Measurements from ENCODE around the gene CIC.
"Not testable (repeated sequence)": the region's sequence is repeated elsewhere in the genome, so short reads cannot be mapped to it uniquely, and the experiment has no call there.

Gene CIC

DNA sequence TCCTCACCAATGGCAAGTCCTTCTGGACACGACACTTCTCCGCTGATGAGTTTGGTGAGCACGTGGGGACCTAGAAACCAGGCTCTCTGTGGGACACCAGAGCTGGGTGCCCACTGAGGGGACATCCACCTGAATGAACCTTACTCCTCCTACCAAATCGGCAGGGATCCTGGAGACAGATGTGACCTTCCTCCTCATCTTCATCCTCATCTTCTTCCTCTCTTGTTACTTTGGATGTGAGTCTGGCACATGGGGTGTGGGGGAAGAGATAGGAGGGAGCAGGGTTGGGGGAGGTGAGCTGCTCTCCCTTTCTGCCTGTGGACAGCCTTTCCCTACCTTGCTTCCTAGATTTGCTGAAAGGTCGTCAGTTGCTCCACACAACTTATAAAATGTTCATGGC is 46.0 kb downstream of the CIC start:
- no peak for DNase-seq

DNA sequence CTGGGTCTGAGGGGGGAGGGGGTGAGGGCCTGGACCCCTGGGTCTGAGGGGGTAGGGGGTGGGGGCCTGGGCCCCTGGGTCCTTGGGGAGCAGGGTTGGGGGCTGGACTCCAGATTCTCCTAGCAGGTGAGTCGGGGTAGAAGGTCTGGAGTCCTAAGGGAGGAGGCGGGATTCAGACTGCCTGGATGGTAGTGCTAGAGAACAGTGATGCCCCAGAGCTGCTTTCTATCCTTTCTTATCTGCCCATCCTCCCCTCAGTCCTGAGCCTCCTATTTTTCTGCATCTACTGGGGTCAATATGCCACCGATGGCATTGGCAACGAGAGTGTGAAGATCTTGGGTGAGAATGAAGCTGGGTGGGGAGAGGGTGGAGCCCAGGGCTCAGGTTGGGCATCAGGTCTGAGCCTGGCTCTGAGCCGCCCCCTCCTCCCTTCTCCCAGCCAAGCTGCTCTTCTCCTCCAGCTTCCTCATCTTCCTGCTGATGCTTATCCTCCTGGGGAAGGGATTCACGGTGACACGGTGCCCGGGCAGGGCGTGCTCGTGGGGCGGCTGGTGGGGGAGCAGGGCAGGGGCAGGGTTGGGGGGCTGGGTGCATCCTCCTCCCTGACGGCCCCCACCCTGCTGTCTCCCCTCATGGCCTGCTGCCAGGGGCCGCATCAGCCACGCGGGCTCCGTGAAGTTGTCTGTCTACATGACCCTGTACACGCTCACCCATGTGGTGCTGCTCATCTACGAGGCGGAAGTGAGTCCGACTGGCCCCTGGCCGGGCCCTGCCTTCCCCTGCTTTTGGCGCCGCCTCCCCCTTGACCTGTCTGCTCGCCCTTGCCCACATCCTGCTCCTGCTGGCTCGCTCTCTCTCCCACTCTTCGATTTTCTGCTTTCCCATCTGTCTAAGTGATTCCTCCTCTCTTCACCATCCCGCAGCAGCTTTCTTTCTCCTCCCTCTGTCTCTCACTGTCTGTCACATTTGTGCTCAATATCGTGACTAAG is 47.5 kb downstream of the CIC start:
- no peak for DNase-seq

DNA sequence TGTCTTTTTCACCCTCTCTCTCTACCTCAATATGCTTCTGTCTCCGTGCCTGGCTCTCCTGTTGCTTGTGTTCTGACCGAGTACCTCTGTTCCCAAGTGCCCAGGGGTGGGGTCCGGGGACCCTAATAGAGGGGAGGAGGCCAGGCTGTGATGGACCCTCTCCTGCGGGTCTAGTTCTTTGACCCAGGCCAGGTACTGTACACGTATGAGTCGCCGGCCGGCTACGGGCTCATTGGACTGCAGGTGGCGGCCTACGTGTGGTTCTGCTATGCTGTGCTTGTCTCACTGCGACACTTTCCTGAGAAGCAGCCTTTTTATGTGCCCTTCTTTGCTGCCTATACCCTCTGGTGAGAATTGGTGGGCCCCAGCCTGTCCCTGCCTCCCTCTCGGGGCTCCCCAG is 48.5 kb downstream of the CIC start:
- DNase-seq = no peak

DNA sequence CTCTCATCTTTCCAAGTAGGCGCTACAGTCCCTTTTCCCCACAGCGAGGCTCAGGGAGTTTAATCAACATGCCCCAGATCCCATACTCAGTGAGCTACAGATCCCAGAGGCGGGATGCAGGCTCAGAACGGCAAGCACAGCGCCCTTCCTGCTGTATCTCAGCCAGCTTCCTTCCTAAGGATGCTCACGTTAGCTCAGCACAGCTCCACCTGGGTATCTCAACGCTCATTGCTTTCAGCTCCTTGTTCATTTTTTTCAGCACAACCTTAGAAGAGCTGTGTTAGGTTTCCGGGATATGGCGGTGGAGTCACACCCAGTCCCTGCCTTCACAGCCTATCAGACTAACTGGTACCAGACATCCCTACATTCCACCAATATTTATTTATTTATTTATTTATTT is 53.3 kb downstream of the CIC start:
- no peak for DNase-seq

DNA sequence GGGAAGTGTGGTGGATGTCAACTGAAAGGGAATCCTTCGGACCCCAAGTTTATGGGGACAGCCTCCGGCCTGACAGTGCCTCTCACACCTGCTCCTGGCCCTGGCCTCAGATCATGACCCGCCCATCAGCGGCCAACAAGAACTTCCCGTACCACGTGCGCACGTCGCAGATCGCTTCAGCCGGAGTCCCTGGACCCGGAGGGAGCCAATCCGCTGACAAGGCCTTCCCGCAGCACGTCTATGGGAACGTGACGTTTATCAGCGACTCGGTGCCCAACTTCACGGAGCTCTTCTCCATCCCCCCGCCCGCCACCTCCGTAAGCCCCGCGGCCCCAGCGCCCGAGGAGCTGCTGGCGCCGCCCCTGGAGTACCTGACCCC is 54.4 kb downstream of the CIC start:
- no peak for DNase-seq

DNA sequence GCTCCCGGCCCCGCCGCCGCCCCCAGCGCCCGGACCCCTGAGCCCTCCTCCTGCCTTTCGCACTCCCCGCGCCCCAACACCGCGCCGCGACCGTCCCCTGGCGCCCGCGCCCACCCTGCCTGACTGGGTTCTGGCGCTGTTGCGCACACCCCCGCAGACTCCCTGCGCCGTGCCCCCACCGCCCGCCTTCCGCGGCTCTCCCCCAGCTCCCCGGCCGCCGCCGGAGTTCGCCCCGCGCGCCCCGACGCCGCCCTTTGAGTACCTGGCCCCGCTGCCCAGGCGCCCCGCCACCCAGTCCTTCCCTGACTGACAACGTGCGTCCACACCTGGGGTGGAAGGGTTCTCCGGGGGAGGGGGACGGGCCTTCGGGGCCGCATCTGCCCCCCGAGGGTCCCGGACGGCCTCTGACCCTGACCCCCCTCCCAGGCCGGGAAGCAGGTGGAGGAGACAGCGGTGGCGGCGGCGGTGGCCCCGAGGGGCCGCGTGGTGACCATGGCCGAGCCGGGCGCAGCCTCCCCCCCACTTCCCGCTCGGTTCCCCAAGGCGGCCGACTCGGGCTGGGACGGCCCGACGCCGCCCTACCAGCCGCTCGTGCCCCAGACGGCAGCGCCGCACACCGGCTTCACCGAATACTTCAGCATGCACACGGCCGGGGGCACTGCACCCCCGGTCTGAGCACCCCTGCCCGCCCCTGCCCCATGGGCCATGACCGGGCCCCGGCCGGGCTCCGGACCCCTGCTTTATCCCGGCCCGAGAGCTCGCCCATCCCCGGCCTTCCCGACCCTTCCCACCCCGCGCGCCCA is 55.0 kb downstream of the CIC start:
- DNase-seq = no peak

DNA sequence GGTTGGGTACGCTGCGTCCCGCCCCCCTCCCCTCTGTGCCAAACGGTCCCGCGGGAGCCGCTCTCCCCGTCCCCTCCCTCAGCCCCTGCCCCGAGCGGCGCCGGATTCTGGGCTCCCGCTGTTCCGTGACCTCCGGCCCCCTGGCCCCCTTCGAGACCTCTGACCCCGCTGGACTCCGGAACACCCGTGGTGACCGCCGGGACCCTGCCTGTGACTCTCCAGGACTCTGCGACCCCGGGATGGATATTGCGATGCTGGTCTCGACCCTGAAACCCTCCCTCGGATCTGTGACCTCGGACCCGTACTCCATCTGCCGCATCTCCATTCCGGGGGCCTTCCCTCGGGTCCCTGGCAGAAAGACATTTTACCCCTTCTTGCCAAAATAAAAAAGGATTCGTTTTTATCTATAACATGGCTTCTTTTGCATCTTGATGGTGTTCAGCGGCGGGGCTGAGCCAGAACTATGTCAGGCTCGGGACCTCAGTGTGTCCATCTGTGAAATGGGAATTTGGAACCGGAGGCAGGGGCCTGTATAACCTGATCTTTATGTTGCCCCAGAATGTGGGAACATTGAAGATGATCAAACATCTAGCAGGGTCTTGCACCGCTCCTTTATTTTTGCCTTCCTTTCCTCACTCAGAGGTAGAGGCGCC is 55.7 kb downstream of the CIC start:
- DNase-seq = no peak

DNA sequence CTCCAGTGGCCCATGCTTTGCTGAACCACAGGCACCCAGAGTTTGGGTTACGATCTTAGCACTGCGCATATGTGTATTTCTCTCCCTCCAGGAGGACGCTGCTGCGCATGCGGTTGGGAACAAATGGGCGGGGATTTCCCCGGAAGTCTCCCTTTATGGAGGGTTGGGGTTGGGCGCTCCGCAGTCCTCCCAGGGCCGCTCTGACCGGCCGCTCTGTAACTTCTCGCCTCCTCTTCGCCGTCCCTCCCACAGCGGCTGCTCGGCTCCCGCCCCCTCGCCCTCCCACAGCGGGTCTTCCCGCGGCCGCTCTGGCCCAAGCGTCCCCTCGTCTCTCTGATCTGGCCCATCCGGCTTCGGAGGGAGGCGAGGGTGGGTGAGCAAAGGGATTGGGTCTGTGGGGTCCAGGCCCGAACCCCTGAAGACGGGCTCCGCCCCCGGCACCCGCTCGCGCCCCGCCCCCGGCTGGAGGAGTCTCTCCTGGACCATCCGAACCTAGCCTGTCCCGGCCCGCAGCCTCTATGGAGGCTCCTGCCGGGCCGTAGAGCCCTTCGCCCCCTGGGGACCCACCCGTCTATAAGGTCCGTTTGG is 56.4 kb downstream of the CIC start, which contains the start of gene MEGF8:
MEGF8 (plus strand) TSS at position 328 of the 588 bp plus-strand sequence. CDS start 609 bp downstream, outside the sequence.
- peak; percentile 96 for DNase-seq

DNA sequence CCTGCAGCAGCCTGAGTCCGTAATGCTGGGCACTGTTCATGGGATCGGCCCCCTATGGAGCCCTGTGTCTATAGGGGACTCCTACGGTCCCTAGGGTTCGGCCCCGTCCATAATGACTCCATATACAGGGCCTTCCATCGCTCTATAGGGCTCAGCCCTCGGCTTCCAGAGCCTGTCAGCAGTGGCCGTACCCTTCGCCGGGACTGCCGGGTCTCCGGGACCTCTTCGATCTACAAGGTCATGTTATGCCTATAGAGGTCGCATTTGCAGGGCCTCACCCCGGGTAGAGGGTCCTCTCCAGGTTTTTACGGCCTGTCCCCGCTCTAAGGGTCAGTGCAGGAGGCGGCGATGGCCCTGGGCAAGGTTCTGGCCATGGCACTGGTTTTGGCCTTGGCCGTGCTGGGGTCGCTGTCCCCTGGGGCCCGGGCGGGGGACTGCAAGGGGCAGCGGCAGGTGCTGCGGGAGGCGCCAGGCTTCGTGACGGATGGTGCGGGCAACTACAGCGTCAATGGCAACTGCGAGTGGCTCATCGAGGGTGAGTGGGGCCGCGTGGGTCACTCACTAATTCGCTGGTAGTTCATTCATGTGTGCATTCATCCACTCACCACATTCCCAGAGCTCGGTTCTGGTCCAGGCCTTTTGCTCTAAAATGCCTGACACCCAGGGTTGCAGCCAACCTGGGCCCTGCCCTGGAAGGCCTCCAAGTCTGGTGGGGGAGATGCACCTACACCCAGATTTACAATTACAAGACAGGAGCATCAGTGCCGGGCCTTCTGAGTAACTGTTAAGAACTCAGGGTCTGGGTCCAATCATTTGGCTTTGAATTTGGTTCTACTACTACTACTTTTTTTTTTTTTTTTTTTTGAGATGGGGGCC is 57.1 kb downstream of the CIC start:
- no peak for DNase-seq

DNA sequence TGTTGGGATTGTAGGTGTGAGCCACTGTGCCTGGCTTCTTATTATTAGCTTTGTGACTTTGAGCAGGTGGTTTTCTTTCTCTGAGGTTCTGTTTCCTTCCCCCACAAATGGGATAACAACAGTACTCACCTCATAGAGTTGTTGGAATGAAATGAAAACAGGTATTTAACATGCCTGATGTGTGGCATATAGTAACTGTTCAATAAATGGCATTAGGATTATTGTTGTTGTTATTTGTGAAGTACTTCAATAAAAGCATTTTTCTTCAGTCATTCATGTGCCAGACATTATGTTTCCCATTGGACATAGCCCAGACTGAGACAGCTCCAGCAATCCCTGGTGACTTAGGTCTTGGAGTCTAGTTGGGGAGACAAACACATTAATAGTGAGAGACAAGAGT is 57.9 kb downstream of the CIC start:
- DNase-seq = no peak

DNA sequence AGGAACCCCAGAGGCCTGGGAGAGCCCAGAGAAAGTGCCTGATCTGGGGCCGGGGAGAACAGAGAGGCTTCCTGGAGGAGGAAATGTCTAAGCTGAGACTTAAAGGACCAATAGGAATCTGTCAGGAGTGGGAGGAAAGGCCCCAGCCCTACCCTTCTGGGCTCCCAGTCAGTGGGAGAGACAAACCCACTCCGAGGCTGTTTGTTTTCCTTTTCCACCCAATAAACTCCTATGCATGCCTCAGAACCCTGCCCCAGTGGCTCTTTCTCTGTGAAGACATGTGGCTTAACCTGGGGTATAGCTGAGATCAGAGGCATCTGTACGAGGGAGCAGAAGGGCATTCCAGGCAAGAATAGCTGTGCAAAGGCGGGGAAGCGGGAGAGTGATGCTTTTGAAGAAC is 58.3 kb downstream of the CIC start:
- DNase-seq = no peak

DNA sequence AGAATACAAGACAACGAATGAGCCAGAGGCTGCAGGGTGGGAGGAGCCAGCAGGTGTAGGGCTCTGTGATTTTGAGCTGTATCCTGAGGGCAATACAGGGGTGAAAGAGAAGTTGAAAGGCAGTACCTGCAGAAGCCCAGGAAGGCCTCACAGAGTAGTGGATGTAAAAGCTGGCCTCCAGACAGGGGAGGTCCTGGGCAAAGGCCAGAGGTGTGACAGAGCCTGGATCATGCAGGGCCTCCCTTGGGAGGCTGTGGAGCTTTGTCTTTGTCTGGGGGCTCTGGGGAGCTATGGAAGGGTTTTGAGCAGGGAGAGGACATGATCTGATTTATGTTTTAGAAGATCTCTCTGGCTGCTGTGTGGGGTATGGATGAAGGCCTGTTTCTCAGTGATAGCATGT is 59.1 kb downstream of the CIC start:
- DNase-seq = no peak

DNA sequence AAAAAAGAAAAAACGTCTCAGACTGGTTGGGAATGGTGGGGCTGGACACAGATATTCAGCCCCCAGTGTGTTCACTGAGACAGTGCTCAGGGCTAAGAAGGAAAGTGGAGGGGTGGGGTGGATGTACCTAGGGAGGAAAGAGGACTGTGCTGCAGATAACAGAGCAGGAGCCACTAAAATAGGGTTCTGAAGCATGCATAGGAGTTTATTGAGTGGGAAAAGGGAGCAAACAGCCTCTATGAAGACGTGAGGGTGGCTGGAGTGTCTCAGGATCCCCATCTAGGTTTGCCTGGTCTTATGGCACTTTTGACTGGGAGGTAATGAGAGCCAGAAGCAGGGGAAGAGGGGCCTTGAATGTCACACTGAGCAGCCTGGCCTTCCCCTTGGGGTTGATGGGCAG is 59.8 kb downstream of the CIC start:
- DNase-seq = no peak

DNA sequence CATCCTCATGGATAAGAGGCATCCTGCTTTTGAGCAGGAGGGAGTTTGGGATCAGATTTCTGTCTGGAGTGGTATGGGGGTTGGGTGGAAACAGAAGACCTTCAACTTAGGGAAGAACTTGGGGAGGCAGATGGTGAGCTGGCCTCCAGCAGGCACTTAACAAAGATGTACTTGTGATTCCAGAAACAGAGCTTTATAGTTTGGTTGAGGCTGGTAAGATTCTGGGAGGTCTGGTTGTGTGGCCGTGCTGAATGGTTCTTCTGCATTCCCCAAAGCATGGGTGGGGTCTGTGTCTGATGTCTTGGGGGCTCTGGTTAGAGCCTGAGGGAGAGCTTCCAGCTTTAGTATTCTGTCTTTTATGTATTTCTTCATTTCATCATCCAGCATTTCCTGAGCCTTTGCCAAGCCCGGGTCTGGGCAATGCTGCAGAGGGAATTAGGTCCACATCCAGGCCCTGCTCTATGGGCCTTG is 61.2 kb downstream of the CIC start:
- DNase-seq = no peak

DNA sequence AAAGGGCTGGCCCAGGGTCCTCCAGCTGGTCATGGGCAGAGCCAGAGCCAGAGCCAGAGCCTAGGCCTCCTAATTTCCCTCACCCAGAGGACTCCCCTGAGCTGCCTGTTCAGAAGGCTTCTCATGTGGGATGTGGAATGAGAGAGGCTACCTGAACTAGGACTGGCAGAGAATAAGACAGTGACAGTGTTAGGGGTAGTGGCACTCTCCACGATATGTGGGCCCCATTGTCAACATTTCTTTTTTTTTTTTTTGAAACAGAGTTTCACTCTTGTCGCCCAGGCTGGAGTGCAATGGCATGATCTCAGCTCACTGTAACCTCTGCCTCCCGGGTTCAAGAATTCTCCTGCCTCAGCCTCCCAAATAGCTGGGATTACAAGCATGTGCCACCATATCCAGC is 62.3 kb downstream of the CIC start:
- DNase-seq = not testable (repeated sequence)

DNA sequence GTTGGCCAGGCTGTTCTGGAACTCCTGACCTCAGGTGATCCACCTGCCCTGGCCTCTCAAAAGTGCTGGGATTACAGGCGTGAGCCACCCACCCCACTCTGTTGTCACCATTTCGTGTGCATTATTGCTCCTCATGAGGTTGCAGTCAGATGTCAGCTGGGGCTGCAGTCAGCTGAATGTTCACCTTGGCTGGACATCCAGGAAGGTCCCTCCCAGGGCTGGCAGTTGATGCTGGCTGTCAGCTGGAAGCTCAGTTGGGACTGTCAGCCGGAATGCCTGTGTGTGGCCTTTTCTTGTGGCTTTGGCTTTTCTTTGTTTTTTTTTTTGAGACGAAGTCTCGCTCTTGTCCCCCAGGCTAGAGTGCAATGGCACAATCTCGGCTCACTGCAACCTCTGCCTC is 63.0 kb downstream of the CIC start:
- no peak for DNase-seq

DNA sequence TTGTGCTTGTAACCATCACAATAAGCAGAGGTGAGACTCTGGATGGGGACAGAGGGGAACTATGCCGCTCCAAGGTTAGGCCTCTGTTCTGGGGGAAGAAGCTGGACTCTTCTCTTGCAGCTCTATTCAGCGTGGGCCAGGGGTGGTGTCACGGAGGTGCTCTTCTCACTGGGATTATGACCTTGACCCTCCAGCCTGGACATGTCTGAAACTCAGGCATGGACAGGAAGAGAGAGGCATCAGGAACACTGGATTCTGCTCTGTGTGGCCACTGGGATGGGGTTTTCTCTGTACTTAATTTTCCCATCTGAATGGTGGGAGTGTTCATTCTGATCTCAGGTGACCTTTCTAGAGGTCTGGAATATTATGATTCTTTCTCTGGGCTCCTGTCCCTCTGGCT is 64.0 kb downstream of the CIC start:
- DNase-seq = no peak

DNA sequence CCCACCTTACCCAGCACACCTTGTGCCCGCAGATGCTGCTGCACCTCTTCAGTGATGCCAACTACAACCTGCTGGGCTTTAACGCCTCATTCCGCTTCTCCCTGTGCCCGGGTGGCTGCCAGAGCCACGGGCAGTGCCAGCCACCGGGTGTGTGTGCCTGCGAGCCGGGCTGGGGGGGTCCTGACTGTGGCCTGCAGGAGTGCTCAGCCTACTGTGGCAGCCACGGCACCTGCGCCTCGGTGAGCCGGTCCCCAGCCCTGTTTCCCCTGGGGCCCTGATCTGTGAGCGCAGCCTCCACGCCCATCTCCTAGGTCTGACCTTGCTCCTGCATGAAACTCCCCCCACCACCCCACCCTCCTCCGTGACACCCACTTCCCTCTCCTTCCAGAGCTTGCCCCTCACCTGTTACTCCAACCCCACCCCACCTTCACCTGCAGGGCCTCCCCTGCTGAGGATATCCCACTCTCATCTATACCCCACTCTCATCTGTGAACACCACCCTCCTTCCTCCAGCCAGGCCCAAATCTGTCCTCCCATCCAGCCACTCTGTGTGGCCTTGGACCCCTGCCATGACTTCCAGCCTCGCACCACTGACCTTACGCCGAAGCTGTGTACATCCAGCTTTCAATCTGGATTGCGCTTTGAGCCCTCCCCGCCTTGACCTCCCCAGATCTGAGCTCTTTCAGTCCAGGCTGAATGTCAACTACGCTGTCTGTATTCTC is 65.1 kb downstream of the CIC start:
- DNase-seq = no peak

DNA sequence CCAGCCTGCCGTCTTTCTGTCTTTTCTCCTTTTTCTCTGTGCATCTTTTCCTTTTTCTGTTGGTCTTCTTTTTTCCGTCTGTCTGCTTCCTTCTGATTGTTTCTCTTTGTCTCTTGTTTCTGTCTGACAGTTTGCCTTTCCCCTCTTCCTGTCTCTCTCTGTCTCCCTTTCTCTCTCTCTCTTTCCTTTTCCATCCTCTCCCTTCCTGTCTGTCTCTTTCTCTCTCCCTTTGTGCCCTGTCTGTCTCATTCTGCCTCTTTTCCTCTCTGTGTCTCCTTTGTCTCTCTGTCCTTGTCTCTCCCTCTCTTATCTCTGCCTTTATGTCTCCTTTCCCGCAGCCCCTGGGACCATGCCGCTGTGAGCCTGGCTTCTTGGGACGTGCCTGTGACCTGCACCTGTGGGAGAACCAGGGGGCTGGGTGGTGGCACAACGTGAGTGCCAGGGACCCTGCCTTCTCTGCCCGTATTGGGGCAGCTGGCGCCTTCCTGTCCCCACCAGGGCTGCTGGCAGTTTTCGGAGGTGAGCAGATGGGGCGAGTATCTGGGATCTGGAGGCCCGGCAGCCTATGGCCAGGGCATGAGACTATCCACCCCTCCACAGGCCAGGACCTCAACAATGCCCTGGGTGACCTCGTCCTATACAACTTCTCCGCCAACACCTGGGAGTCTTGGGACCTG is 65.8 kb downstream of the CIC start:
- no peak for DNase-seq

DNA sequence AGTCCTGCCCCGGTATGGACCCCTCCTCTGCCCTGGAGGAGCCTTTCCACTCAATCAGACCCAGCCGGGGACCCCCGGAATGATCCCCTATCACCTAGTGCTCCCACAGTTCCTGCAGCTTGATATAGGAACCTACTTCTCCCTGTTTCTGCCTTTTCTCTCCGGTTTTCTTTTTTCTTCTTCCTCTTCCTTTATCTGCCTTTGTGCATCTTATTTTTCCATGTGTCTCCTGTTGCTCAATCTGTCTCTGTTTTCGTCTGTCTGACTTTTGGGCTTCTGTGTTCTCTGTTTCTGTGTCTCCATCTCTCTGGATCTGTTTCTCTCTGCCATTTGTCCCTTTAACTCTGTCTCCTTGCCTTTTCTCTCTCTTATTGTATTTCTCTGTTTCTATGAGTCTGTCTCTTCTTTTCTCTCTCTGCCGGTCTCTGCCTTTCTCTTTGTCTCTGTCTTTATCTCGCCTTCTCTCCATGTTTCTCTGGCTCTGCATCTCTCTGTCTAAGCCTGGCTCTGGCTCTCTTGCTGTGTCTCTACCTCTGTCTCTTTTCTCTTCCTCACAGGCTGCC is 66.4 kb downstream of the CIC start:
- no peak for DNase-seq
